Fibroblast of pulmonary artery (primary cell): ENCODE measurements around the gene PCNX1.

ENCODE experiments used
- DNase-seq: peaks from one replicate; pipeline ENCODE4 v3.0.0-alpha.2; 2010; ENCODE audit warnings: low read depth
- H3K4me3 ChIP-seq: replicated peaks from 2 replicates; pipeline ENCODE4 v1.5.1; 2011; ENCODE audit warnings: low read depth, mild to moderate bottlenecking, control low read depth, low read length, moderate library complexity
- CTCF ChIP-seq: IDR thresholded peaks from 2 replicates; pipeline ENCODE4 v1.5.1; 2011; ENCODE audit warnings: mild to moderate bottlenecking, control low read depth, low read length, inconsistent platforms; ENCODE audit errors: missing control alignments

PCNX1 gene

GRCh38 chr14:71155743-71156142 lies 248.5 kb downstream of the PCNX1 start:
- TF ChIP-seq CTCF, result no peak
- peak; percentile 13 for DNase-seq
- H3K4me3 ChIP-seq, result no peak overlapping the region

GRCh38 chr14:71163050-71163841 lies 256.0 kb downstream of the PCNX1 start:
- no peak for TF ChIP-seq CTCF
- no peak overlapping the region for H3K4me3 ChIP-seq
- no peak for DNase-seq

GRCh38 chr14:71163842-71164629 lies 256.8 kb downstream of the PCNX1 start:
- DNase-seq, result no peak
- H3K4me3 ChIP-seq, result no peak overlapping the region
- no peak for TF ChIP-seq CTCF
